T-cell (primary cell): ENCODE data around the gene HES3. TPM values are rescaled to one million over a fixed set of nuclear protein-coding genes. Genes with fewer than 3 reads are reported as not detected.

Source experiments
- ATAC-seq, 4 experiments: fragments of 200-7000 bp in 3 of 4; fragments of 150-1000 bp in 1 of 4; cut with Tn5 transposase; replicated peaks in 1 of 4; 1 replicate in 3 of 4; 2 replicates in 1 of 4; pipeline ENCODE4 v1.10.0; 2021; ENCODE audit warnings: moderate library complexity in 3 of 4, mild to moderate bottlenecking in 2 of 4, moderate number of reproducible peaks in 1 of 4
- CTCF ChIA-PET, 2 donors: fragments of 300-600 bp; sonication (Branson Sonifier 250); formaldehyde crosslinking; loops; one replicate each; lab custom pipeline; 2022; ENCODE audit warnings: antibody characterized with exemption in 2 of 2; lab: Charles Lee
- POLR2A ChIA-PET, 2 donors: fragments of 300-600 bp; sonication (Branson Sonifier 250); formaldehyde crosslinking; loops; one replicate each; lab custom pipeline; 2022; ENCODE audit warnings: antibody characterized with exemption in 2 of 2; lab: Charles Lee
- DNase-seq, 35 experiments: peaks; one replicate each; pipeline versions ENCODE4 v3.0.0 to v3.0.0-alpha.2; 2013 to 2023
- H3K27ac ChIP-seq: one replicate; pipeline ENCODE4 v1.5.1; 2013; ENCODE audit warnings: low read length
- H3K27me3 ChIP-seq, 2 experiments: replicated peaks in 1 of 2; 1 replicate in 1 of 2; 2 replicates in 1 of 2; pipeline versions ENCODE4 v1.6.1 to v1.7.0; 2013; ENCODE audit warnings: low read length in 1 of 2, mixed read lengths in 1 of 2; ENCODE audit not compliant: control insufficient read depth in 2 of 2, insufficient read depth in 2 of 2; ENCODE audit errors: extremely low read depth in 1 of 2
- H3K36me3 ChIP-seq, 2 donors: 1 replicate in 1 of 2; 2 replicates in 1 of 2; pipeline versions ENCODE4 v1.6.1 to v1.7.0; 2013; ENCODE audit warnings: low read length in 1 of 2; ENCODE audit not compliant: control insufficient read depth in 2 of 2, insufficient read depth in 1 of 2; ENCODE audit errors: extremely low read depth in 1 of 2
- H3K4me1 ChIP-seq, 2 experiments: 1 replicate in 1 of 2; 2 replicates in 1 of 2; pipeline versions ENCODE4 v1.6.1 to v1.7.0; 2013; ENCODE audit warnings: low read length in 2 of 2, mixed read lengths in 1 of 2; ENCODE audit not compliant: insufficient read depth in 2 of 2, control insufficient read depth in 1 of 2; ENCODE audit errors: extremely low read depth in 1 of 2
- H3K4me3 ChIP-seq, 2 donors: 1 replicate in 1 of 2; 2 replicates in 1 of 2; pipeline versions ENCODE4 v1.5.1 to v1.7.0; 2013; ENCODE audit warnings: mild to moderate bottlenecking in 2 of 2, low read length in 1 of 2, moderate library complexity in 1 of 2; ENCODE audit not compliant: control insufficient read depth in 1 of 2; ENCODE audit errors: extremely low read depth in 1 of 2
- H3K9me3 ChIP-seq: 2 replicates; pipeline ENCODE4 v1.7.0; 2013
- H3K27ac Mint-ChIP-seq, 2 donors: one replicate each; pipeline ENCODE4 v1.8.0; 2020 to 2021; ENCODE audit warnings: mild to moderate bottlenecking in 2 of 2, mixed read lengths in 2 of 2
- H3K27me3 Mint-ChIP-seq, 2 donors: one replicate each; pipeline ENCODE4 v1.8.0; 2021 to 2022; ENCODE audit warnings: mixed read lengths in 2 of 2
- H3K36me3 Mint-ChIP-seq: one replicate; pipeline ENCODE4 v1.8.0; 2021; ENCODE audit warnings: mixed read lengths
- H3K4me1 Mint-ChIP-seq, 3 donors: one replicate each; pipeline ENCODE4 v1.8.0; 2020 to 2022; ENCODE audit warnings: mixed read lengths in 3 of 3, mild to moderate bottlenecking in 1 of 3
- H3K4me3 Mint-ChIP-seq, 3 donors: one replicate each; pipeline ENCODE4 v1.8.0; 2020 to 2022; ENCODE audit warnings: mild to moderate bottlenecking in 3 of 3, mixed read lengths in 3 of 3, moderate library complexity in 3 of 3
- H3K9me3 Mint-ChIP-seq, 3 donors: one replicate each; pipeline ENCODE4 v1.8.0; 2020 to 2022; ENCODE audit warnings: mixed read lengths in 3 of 3
- WGBS: methylation state at CpG from one replicate; pipeline ENCODE4 v1.1.5; 2013; ENCODE audit warnings: missing lambda C conversion rate; ENCODE audit not compliant: insufficient coverage; 5-methylcytosine and 5-hydroxymethylcytosine counted together
- total RNA-seq, 35 experiments: library from RNA in 6 of 35; stranded (reverse) in 6 of 35; fragments of 120-200 nt in 1 of 35; gene quantifications; one replicate each; pipeline versions ENCODE4 v1.2.1 to v1.2.4 and lab custom pipeline; 2013 to 2026

The HES3 gene
- total RNA-seq, 5 donors from 2014 or later (not counting 1 experiment from before 2014, with no cell fraction given), result not detected

DNA sequence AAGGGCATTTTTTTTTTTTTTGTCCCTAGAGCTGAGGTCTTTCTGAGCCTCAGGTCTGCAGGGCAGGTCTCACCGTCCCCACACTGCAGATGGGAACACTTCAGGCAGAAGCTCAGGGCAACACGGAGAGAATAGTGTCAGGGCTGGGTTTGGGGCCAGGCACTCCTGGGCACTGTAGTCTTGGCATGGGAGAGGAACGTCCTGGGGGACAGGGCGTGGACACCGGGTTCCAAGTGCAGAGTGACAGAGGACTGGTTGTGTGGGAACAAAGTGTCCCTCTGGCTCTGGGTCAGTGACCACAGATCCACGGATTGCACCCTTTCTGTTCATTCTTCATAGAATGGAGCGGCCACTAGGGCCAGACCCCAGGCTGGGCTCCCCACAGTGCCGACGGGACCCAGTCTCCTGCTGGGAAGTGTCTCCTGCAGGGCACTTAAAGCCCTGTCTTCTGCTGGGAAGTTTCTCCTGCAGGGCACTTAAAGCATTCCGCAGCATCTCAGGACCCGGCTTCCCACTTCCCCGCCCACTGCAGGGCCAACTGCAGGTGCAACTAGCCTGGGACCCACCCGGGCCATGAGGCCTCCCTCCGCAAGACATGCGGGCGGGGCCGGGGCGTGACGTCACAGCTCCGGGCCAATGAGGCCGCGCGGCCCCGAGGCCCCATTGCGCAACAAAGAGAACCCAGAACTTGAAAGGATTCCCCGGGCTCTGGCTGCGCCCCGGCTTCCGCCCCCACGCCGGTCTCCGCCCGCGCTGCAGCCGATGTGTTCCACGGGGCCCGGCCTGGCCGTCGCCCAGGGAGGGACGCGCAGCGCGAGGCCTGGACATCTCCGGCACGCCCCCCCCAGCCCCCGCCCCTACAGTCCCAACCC is 15.7 kb downstream of the HES3 start:
- ChIA-PET POLR2A (no interaction called here), CTCF (interaction anchor here in 1 of 2 donors (0.6 kb wide), 1 partner anchor 98 kb away, joined by 3 read pairs; no protein-coding TSS in a partner anchor)
- Histone ChIP-seq H3K27ac (no peak overlapping the region), H3K36me3 (no peaks in the 10 kb centered on the region), H3K9me3 (no peaks in the 10 kb centered on the region), H3K4me1 (peaks cover 0 to 18% of the 10 kb centered on the region in 2 experiments), H3K27me3 (peaks cover 2 to 50% of the 10 kb centered on the region in 2 experiments), H3K4me3 (peak overlapping the region; percentile 25 to 41)
- H3K27me3 Mint-ChIP-seq, result peaks cover 4 to 17% of the 10 kb centered on the region in 2 donors
- H3K27ac Mint-ChIP-seq, result no peak overlapping the region
- H3K4me3 Mint-ChIP-seq, result peak overlapping the region; percentile 56 to 62 (median 59)
- 12% methylated on average over 34 of the region's 46 CpGs for WGBS
- peak; percentile 46 to 87 (median 72) for DNase-seq
- H3K9me3 Mint-ChIP-seq, result no peaks in the 10 kb centered on the region
- H3K36me3 Mint-ChIP-seq, result no peaks in the 10 kb centered on the region
- H3K4me1 Mint-ChIP-seq, result peaks cover 2 to 11% (median 6%) of the 10 kb centered on the region in 3 donors
- ATAC-seq, result peak; percentile 70 to 84 (median 76)

DNA sequence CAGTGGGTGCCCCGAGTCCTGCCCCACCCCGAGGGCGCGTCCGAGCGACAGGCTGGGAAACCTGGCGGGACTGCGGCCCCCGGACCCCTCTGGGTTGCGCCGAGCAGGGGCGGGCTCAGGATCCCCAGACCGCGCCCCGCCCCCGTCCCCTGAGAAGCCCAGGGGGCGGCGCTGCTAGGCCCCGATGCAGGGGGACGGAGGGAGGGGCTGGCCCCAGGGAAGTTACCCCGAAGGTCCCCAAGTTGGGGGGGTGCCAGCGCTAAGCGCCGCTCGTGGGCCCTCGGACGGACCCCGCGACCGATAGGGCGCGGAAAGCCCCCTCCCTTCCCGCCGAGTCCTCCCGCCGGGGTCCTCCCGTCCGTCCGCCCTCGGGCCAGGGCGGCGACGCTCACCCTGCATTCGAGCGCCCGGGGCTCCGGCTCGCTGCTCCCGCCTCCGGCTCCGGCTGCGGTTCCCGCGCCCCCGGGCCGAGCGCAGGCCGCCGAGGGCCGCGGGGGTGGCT is 16.5 kb downstream of the HES3 start:
- Histone ChIP-seq H3K36me3 (no peaks in the 10 kb centered on the region), H3K4me3 (peak overlapping the region; percentile 41 to 46), H3K27ac (no peak overlapping the region), H3K9me3 (no peaks in the 10 kb centered on the region), H3K27me3 (peaks cover 2 to 49% of the 10 kb centered on the region in 2 experiments), H3K4me1 (peaks cover 0 to 18% of the 10 kb centered on the region in 2 experiments)
- CTCF ChIA-PET, result no interaction called here
- Mint-ChIP-seq H3K27ac (no peak overlapping the region), H3K4me3 (peak overlapping the region in 1 of 3 donors; percentile 56), H3K36me3 (no peaks in the 10 kb centered on the region), H3K4me1 (peaks cover 2 to 11% (median 6%) of the 10 kb centered on the region in 3 donors), H3K27me3 (peaks cover 4 to 17% of the 10 kb centered on the region in 2 donors), H3K9me3 (no peaks in the 10 kb centered on the region)
- POLR2A ChIA-PET, result no interaction called here
- DNase-seq (peak in 4 of 35 experiments; percentile 15 to 37 (median 18)), ATAC-seq (peak; percentile 39 to 52 (median 46))
- 0% methylated on average over 58 of the region's 61 CpGs for WGBS

DNA sequence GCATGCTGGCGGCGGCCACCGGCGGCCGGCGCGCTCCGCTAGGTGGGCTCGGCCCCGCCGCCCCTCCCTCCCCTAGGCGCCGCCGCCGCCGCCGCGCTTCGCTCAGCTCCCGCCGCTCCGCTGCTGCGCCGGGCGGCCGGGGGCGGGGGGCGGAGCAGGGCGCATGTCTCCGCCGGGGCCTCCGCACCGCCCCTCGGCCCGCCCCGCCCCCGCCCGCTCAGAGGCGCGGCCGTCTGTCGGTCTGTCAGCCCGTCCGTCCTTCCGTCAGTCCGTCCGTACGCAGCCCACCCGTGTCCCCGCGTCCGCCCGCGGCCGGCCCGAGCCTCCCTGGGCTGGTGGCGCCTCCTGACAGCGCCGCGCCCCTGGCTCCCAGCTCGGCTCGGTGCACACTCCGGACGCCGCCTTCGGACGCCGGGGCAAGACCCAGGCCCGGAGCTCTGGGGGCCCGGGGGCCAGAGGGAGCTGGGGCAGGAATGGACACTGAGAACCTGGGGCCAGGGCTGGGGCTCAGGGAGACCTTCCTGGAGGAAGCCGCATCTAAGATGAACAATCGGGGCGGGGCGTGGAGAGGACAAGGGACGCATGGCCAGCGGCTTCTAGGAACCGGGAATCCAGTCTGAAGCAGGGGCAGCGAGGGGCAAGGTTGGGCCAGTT is 17.1 kb downstream of the HES3 start, which contains the start of gene GPR153:
Gene GPR153, minus strand, starts transcription at position 138 of the 654 bp plus-strand sequence. CDS start 6,193 bp downstream, outside the sequence.
- Histone ChIP-seq H3K27me3 (peaks cover 2 to 49% of the 10 kb centered on the region in 2 experiments), H3K4me1 (peaks cover 0 to 18% of the 10 kb centered on the region in 2 experiments), H3K27ac (no peak within 1 kb of the TSS), H3K36me3 (no peaks in the 10 kb centered on the region), H3K9me3 (no peaks in the 10 kb centered on the region), H3K4me3 (peak within 1 kb of the TSS; percentile 41 to 46)
- CTCF ChIA-PET, result no interaction called here
- Mint-ChIP-seq H3K27me3 (peaks cover 4 to 17% of the 10 kb centered on the region in 2 donors), H3K36me3 (no peaks in the 10 kb centered on the region), H3K4me3 (peak within 1 kb of the TSS; percentile 65 to 72 (median 71)), H3K9me3 (no peaks in the 10 kb centered on the region), H3K4me1 (peaks cover 2 to 11% (median 6%) of the 10 kb centered on the region in 3 donors), H3K27ac (no peak within 1 kb of the TSS)
- ATAC-seq (peak; percentile 66 to 71 (median 66)), DNase-seq (peak in 19 of 35 experiments; percentile 14 to 69 (median 24))
- 2% methylated on average over 77 of the region's 78 CpGs for WGBS
- POLR2A ChIA-PET, result no interaction called here

DNA sequence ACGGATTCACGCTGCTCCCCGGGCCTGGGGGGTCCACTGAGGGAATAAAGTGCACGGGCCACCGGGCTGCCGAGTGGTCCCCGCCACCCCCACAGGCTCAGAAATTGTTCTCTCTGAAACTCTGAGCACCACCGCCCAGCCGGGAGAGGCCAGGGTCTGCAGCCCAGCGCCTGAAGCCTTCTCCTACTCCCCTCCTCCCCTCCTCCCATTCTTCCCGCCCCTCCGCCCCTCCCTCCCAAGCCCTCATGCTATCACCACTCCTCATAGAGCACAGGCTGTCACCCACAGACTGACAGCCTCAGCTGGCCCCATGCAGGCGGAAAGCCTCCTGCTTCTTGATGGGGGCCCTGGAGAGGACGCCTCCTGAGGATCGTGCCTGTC is 17.6 kb downstream of the HES3 start:
- no peaks in the 10 kb centered on the region for H3K36me3 Mint-ChIP-seq
- H3K27me3 ChIP-seq, result peaks cover 2 to 49% of the 10 kb centered on the region in 2 experiments
- no peak overlapping the region for H3K4me3 ChIP-seq
- H3K9me3 Mint-ChIP-seq, result no peaks in the 10 kb centered on the region
- ChIA-PET POLR2A (no interaction called here), CTCF (no interaction called here)
- WGBS, result 19% methylated on average over 14 of the region's 15 CpGs
- H3K4me1 Mint-ChIP-seq, result peaks cover 2 to 11% (median 6%) of the 10 kb centered on the region in 3 donors
- no peaks in the 10 kb centered on the region for H3K9me3 ChIP-seq
- DNase-seq, result no peak
- peaks cover 4 to 17% of the 10 kb centered on the region in 2 donors for H3K27me3 Mint-ChIP-seq
- peaks cover 0 to 18% of the 10 kb centered on the region in 2 experiments for H3K4me1 ChIP-seq
- ATAC-seq, result no peak
- H3K27ac ChIP-seq, result no peak overlapping the region
- H3K4me3 Mint-ChIP-seq, result peak overlapping the region; percentile 65 to 72 (median 71)
- H3K27ac Mint-ChIP-seq, result no peak overlapping the region
- H3K36me3 ChIP-seq, result no peaks in the 10 kb centered on the region

DNA sequence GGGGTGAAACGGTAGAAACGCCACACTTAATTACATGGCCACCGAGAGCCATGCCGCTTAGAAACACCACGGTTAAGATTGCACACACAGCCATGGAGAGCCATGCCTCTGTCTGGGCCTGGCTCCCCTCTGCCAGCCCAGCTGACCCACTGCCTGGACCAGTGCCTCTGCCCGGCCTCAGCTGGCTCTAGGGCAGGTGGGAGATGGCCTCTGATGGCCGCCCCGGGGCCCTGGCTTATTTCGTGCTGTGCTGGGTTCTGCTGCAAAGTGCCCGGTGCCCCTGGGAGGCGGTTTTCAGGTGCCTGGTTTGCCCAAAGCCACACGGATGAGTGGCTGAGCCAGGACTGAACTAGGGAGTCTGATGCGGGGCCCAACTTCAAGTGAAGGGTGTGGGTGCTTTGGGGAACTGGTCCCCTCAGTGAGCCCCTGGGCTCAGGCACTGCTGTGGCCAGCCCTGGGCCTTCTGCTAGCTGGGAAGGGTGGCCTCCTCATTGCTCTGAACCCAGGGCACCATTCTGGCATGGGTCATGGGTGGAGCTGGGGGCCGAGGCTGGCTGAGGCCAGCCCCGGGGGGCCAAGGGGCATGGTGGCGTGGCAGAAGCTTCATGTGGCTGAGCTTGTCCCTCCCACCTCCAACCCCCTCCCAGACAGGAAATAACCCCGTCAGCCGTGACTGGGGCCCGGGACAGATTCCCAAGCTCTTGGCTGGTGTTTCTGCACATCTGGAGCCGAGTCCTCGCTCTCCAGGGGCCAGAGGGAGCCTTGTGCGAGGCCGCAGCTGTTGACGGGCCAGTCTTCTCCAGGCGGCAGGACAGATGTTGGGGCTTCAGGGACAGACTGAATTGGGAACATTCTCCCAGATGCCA is 18.8 kb downstream of the HES3 start:
- Mint-ChIP-seq H3K27ac (no peak overlapping the region), H3K27me3 (peaks cover 4 to 17% of the 10 kb centered on the region in 2 donors), H3K4me1 (peaks cover 2 to 11% (median 6%) of the 10 kb centered on the region in 3 donors), H3K4me3 (peak overlapping the region in 1 of 3 donors; percentile 72), H3K9me3 (no peaks in the 10 kb centered on the region), H3K36me3 (no peaks in the 10 kb centered on the region)
- no peak overlapping the region for H3K27ac ChIP-seq
- H3K27me3 ChIP-seq, result peaks cover 2 to 46% of the 10 kb centered on the region in 2 experiments
- H3K9me3 ChIP-seq, result no peaks in the 10 kb centered on the region
- POLR2A ChIA-PET, result no interaction called here
- H3K4me1 ChIP-seq, result peaks cover 0 to 18% of the 10 kb centered on the region in 2 experiments
- CTCF ChIA-PET, result interaction anchor here in 1 of 2 donors (0.6 kb wide), 1 partner anchor 166 kb away, joined by 3 read pairs; no protein-coding TSS in a partner anchor
- no peak overlapping the region for H3K4me3 ChIP-seq
- ATAC-seq, result no peak
- no peak for DNase-seq
- WGBS, result 89% methylated on average over 25 of the region's 25 CpGs
- H3K36me3 ChIP-seq, result no peaks in the 10 kb centered on the region
